ENCODE results near the gene NFIX. TPM values are rescaled to one million over a fixed set of nuclear protein-coding genes. Genes with fewer than 3 reads are reported as not detected.

Gene NFIX
- total and polyA plus RNA-seq, 2 experiments from 2014 or later: 0.06 to 0.14 TPM

GRCh38 chr19:13060233-13060963 is 65.1 kb downstream of the NFIX start:
- Histone ChIP-seq H3K9me2 (ENCODE audit: insufficient read depth) (no peaks in the 10 kb centered on the region), H3K4me3 (peak overlapping the region; percentile 80), H3F3A (replicated peaks; ENCODE audit: low read depth) (peaks cover 7% of the 10 kb centered on the region; the same call in 1 of the 2 replicates), H4K20me1 (replicated peaks; ENCODE audit: insufficient read depth) (0 out of 2 replicates have a peak, but pooled peaks cover 4% of the 10 kb centered on the region), H3K27ac (ENCODE audit: low read depth) (no peak overlapping the region), H3K27me3 (ENCODE audit: insufficient read depth) (peaks cover 96% of the 10 kb centered on the region), H3K36me3 (ENCODE audit: insufficient read depth) (no peaks in the 10 kb centered on the region), H3K4me2 (peak overlapping the region; percentile 99), H3K79me2 (replicated peaks; ENCODE audit: insufficient read depth) (no peaks in the 10 kb centered on the region), H3K4me1 (ENCODE audit: insufficient read depth) (peaks cover 55% of the 10 kb centered on the region), H2AFZ (peak overlapping the region; percentile 72)
- ATAC-seq (peak; percentile 18), DNase-seq (ENCODE audit: low spot score) (no peak)
- Mint-ChIP-seq H3K4me1 (peaks cover 27% of the 10 kb centered on the region), H3K27me3 (ENCODE audit: insufficient read depth, low read depth, poor library complexity) (peaks cover 87% of the 10 kb centered on the region), H3K36me3 (ENCODE audit: low read depth) (no peaks in the 10 kb centered on the region; the same call in 2 of the 3 replicates), H3K27ac (no peak overlapping the region), H3K4me3 (peak overlapping the region; percentile 51), H3K9me3 (peaks cover 6% of the 10 kb centered on the region; the same call in 2 of the 3 replicates)
- TF ChIP-seq STAT1 (IDR thresholded peaks at IDR 0.05; ENCODE audit: unreplicated experiment): no peak
- TF ChIP-seq, protein P1, sequence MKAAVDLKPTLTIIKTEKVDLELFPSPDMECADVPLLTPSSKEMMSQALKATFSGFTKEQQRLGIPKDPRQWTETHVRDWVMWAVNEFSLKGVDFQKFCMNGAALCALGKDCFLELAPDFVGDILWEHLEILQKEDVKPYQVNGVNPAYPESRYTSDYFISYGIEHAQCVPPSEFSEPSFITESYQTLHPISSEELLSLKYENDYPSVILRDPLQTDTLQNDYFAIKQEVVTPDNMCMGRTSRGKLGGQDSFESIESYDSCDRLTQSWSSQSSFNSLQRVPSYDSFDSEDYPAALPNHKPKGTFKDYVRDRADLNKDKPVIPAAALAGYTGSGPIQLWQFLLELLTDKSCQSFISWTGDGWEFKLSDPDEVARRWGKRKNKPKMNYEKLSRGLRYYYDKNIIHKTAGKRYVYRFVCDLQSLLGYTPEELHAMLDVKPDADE (IDR thresholded peaks at IDR 0.05): no peak
- TF ChIP-seq, protein P2, sequence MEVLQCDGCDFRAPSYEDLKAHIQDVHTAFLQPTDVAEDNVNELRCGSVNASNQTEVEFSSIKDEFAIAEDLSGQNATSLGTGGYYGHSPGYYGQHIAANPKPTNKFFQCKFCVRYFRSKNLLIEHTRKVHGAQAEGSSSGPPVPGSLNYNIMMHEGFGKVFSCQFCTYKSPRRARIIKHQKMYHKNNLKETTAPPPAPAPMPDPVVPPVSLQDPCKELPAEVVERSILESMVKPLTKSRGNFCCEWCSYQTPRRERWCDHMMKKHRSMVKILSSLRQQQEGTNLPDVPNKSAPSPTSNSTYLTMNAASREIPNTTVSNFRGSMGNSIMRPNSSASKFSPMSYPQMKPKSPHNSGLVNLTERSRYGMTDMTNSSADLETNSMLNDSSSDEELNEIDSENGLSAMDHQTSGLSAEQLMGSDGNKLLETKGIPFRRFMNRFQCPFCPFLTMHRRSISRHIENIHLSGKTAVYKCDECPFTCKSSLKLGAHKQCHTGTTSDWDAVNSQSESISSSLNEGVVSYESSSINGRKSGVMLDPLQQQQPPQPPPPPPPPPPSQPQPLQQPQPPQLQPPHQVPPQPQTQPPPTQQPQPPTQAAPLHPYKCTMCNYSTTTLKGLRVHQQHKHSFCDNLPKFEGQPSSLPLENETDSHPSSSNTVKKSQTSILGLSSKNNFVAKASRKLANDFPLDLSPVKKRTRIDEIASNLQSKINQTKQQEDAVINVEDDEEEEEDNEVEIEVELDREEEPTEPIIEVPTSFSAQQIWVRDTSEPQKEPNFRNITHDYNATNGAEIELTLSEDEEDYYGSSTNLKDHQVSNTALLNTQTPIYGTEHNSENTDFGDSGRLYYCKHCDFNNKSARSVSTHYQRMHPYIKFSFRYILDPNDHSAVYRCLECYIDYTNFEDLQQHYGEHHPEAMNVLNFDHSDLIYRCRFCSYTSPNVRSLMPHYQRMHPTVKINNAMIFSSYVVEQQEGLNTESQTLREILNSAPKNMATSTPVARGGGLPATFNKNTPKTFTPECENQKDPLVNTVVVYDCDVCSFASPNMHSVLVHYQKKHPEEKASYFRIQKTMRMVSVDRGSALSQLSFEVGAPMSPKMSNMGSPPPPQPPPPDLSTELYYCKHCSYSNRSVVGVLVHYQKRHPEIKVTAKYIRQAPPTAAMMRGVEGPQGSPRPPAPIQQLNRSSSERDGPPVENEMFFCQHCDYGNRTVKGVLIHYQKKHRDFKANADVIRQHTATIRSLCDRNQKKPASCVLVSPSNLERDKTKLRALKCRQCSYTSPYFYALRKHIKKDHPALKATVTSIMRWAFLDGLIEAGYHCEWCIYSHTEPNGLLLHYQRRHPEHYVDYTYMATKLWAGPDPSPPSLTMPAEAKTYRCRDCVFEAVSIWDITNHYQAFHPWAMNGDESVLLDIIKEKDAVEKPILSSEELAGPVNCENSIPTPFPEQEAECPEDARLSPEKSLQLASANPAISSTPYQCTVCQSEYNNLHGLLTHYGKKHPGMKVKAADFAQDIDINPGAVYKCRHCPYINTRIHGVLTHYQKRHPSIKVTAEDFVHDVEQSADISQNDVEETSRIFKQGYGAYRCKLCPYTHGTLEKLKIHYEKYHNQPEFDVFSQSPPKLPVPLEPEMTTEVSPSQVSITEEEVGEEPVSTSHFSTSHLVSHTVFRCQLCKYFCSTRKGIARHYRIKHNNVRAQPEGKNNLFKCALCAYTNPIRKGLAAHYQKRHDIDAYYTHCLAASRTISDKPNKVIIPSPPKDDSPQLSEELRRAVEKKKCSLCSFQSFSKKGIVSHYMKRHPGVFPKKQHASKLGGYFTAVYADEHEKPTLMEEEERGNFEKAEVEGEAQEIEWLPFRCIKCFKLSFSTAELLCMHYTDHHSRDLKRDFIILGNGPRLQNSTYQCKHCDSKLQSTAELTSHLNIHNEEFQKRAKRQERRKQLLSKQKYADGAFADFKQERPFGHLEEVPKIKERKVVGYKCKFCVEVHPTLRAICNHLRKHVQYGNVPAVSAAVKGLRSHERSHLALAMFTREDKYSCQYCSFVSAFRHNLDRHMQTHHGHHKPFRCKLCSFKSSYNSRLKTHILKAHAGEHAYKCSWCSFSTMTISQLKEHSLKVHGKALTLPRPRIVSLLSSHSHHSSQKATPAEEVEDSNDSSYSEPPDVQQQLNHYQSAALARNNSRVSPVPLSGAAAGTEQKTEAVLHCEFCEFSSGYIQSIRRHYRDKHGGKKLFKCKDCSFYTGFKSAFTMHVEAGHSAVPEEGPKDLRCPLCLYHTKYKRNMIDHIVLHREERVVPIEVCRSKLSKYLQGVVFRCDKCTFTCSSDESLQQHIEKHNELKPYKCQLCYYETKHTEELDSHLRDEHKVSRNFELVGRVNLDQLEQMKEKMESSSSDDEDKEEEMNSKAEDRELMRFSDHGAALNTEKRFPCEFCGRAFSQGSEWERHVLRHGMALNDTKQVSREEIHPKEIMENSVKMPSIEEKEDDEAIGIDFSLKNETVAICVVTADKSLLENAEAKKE (CRISPR knock-in tag; IDR thresholded peaks at IDR 0.05): no peak

Measured in GM23338 (cell line).